Measurements from ENCODE around the gene PEX14. TPM values are rescaled to one million over a fixed set of nuclear protein-coding genes. Genes with fewer than 3 reads are reported as not detected.

Gene PEX14
- total RNA-seq, 1 donor from 2014 or later: 21.6 TPM

DNA sequence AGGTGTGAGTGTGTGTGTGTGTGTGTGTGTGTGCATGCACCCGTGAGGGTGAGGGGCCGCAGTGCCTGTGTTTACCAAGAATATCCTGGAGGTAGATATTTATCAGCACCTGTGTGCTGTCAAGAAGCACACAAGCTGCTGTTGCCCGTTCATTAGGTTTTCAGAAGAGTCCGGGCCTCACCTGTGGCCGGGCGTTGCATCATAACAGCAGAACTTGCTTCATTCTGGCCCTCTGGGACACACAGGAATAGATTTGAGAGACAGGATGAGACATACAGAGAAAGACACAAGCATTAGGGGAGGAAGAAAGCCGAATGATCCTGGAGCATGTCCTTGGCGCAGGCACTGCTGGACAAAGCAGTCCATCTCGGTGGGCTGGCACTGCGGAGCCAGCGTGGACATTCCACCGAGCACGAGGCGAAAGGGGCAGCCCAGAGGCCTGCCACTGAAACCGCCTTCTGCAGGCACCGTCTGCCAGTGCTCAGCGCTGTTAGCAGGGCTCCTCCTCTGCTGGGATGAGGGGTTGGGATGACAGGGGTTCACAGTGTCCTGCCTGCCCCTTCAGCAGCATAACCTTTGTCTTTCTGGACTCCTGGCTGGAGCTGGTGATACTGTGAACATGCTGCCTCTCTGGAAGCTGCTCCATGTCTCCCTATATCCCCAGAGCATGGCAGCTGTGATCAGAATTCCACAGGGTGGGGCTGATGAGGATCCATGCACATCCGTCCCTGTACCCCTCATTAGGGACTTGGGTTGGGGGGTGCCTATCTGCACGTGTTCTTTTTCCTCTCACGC, 81.1 kb downstream of the PEX14 start:
- DNase-seq (ENCODE audit: extremely low spot score in 2 of 2): no peak
- Histone ChIP-seq H3K4me3 (no peak overlapping the region), H3K27me3 (no peaks in the 10 kb centered on the region), H3K27ac (no peak overlapping the region), H3K4me1 (no peaks in the 10 kb centered on the region), H3K9me3 (no peaks in the 10 kb centered on the region), H3K36me3 (no peaks in the 10 kb centered on the region)
- intact Hi-C loops (cut with DNase I): no loop called here
- TF ChIP-seq POLR2A (IDR thresholded peaks at IDR 0.05): no peak
- TF ChIP-seq, protein P1, sequence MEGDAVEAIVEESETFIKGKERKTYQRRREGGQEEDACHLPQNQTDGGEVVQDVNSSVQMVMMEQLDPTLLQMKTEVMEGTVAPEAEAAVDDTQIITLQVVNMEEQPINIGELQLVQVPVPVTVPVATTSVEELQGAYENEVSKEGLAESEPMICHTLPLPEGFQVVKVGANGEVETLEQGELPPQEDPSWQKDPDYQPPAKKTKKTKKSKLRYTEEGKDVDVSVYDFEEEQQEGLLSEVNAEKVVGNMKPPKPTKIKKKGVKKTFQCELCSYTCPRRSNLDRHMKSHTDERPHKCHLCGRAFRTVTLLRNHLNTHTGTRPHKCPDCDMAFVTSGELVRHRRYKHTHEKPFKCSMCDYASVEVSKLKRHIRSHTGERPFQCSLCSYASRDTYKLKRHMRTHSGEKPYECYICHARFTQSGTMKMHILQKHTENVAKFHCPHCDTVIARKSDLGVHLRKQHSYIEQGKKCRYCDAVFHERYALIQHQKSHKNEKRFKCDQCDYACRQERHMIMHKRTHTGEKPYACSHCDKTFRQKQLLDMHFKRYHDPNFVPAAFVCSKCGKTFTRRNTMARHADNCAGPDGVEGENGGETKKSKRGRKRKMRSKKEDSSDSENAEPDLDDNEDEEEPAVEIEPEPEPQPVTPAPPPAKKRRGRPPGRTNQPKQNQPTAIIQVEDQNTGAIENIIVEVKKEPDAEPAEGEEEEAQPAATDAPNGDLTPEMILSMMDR (IDR thresholded peaks at IDR 0.05): no peak

DNA sequence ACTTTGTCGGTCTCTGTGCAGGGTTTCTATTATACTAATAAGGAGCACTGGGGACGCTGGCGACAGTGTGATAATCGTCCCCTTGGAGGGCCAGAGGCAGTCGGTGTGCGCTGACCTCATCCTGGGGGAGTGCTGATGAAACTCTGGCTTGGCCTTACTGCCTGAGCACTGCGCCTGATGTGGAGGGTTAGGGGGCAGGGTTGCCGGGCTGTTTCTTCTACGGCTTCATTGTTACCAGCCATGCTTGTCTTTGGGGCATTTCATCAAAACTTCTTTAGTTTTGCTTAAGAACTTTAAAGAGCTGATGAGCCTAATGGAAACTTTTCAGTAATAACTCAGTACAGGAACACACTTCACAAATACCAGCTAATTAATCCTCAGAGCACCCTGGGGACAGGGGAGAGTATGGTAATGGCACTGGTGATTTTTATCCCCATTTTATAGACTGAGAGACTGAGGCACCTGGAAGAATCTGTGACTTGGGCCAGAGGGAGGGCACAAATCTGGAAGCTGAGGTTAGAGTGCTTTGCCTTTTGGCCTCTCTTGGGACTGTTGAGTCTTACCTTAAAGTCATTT, 81.8 kb downstream of the PEX14 start:
- no peaks in the 10 kb centered on the region for H3K27me3 ChIP-seq
- intact Hi-C loops (cut with DNase I): no loop called here
- H3K4me1 ChIP-seq: no peaks in the 10 kb centered on the region
- H3K4me3 ChIP-seq: no peak overlapping the region
- no peaks in the 10 kb centered on the region for H3K36me3 ChIP-seq
- no peaks in the 10 kb centered on the region for H3K9me3 ChIP-seq
- DNase-seq (ENCODE audit: extremely low spot score in 2 of 2): no peak
- TF ChIP-seq POLR2A (IDR thresholded peaks at IDR 0.05): no peak
- TF ChIP-seq, protein P1 (IDR thresholded peaks at IDR 0.05): no peak
- TF ChIP-seq POLR2AphosphoS5 (IDR thresholded peaks at IDR 0.05; ENCODE audit: insufficient read depth in 1 of 2, low read depth in 1 of 2): no peak
- no peak overlapping the region for H3K27ac ChIP-seq

DNA sequence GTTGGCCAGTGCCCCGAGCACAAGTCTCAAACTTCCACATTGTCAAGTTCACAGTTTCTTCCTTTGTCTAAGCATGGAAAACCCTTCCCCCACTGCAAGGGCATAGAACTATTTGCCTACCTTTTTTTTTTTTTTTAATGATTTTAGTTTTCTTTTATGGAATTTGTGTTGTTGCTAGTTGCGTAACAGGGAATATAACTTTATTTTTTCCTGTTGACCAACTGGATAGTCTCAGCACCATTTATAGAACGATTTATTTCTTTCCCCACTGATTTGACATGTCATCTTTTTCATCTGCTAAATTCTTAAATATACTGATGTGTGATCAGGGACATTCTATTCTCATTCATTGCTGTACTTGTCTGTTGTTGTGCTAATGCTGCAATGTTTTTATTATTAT, 83.0 kb downstream of the PEX14 start:
- intact Hi-C loops (cut with DNase I): no loop called here
- no peaks in the 10 kb centered on the region for H3K36me3 ChIP-seq
- DNase-seq (ENCODE audit: extremely low spot score in 2 of 2): no peak
- no peak overlapping the region for H3K4me3 ChIP-seq
- H3K27me3 ChIP-seq: no peaks in the 10 kb centered on the region
- no peaks in the 10 kb centered on the region for H3K4me1 ChIP-seq
- no peaks in the 10 kb centered on the region for H3K9me3 ChIP-seq
- no peak overlapping the region for H3K27ac ChIP-seq
- TF ChIP-seq POLR2AphosphoS5 (IDR thresholded peaks at IDR 0.05; ENCODE audit: insufficient read depth in 1 of 2, low read depth in 1 of 2) (no peak), POLR2A (IDR thresholded peaks at IDR 0.05) (no peak)
- TF ChIP-seq, protein P1 (IDR thresholded peaks at IDR 0.05): no peak

DNA sequence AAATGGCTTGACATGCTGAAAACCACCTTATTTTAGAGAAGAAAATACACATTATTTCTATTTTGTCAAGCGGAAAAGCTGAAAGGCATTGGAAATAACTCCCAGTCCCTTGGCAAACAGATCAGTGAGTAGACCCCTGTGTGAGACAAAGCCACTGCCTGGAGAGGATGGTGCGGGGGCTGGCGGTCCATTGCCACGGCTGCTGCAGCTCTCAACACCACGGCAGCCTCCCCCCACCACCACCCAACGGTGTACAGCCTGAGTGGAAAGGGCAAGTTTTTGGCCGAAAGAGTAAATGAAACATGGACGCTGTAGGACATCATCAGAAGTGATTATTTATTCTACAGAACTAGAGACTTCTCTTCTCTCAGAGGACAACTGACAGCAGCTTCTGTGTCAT, 84.6 kb downstream of the PEX14 start:
- Histone ChIP-seq H3K27ac (no peak overlapping the region), H3K9me3 (no peaks in the 10 kb centered on the region), H3K4me3 (no peak overlapping the region), H3K36me3 (no peaks in the 10 kb centered on the region), H3K27me3 (no peaks in the 10 kb centered on the region), H3K4me1 (no peaks in the 10 kb centered on the region)
- intact Hi-C loops (cut with DNase I): no loop called here
- TF ChIP-seq POLR2A (IDR thresholded peaks at IDR 0.05) (no peak), POLR2AphosphoS5 (IDR thresholded peaks at IDR 0.05; ENCODE audit: insufficient read depth in 1 of 2, low read depth in 1 of 2) (no peak)
- TF ChIP-seq, protein P1 (IDR thresholded peaks at IDR 0.05): no peak
- no peak for DNase-seq (ENCODE audit: extremely low spot score in 2 of 2)

DNA sequence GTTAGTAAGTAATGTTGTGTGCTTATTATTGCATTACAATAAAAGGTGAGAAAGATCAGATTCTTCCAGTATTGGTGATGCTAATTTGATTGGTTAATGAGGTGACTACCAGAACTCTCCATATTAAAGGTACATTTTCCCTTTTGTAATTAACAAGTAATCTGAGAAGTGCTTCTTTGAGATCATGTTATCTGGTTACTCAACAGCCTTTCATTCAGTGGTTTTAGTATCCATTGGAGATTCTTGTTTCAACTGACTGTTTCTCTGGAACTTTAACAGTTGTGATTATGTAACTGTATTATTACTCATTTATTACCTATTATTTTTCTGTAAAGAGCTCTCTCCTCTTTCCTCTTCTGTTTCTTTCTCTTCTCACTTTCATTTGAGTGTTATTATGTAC, 86.7 kb downstream of the PEX14 start:
- Histone ChIP-seq H3K9me3 (no peaks in the 10 kb centered on the region), H3K4me3 (no peak overlapping the region), H3K27ac (no peak overlapping the region), H3K36me3 (no peaks in the 10 kb centered on the region), H3K4me1 (no peaks in the 10 kb centered on the region), H3K27me3 (no peaks in the 10 kb centered on the region)
- no peak for DNase-seq (ENCODE audit: extremely low spot score in 2 of 2)
- TF ChIP-seq POLR2AphosphoS5 (IDR thresholded peaks at IDR 0.05; ENCODE audit: insufficient read depth in 1 of 2, low read depth in 1 of 2) (no peak), POLR2A (IDR thresholded peaks at IDR 0.05) (no peak)
- TF ChIP-seq, protein P1 (IDR thresholded peaks at IDR 0.05): no peak
- intact Hi-C loops (cut with DNase I): no loop called here
